ENCODE results near the gene TULP3. TPM values are rescaled to one million over a fixed set of nuclear protein-coding genes. Genes with fewer than 3 reads are reported as not detected.
A peak's percentile ranks its signal among the peaks of the same experiment; 100 is the strongest.

The TULP3 gene
- total and polyA plus RNA-seq, 2 donors (not counting 3 experiments of a cell fraction or from before 2014, with no cell fraction given), result 30.8 to 31.0 TPM

- Histone ChIP-seq H3K27ac (ENCODE audit: insufficient read depth, low read depth, low read length) (no peak overlapping the region), H3K9ac (replicated peaks; ENCODE audit: extremely low read depth, insufficient read depth, low read length) (no peak overlapping the region), H3K9me1 (replicated peaks; ENCODE audit: control insufficient read depth, extremely low read depth, insufficient read depth, low read length) (no peaks in the 10 kb centered on the region), H3K36me3 (ENCODE audit: control insufficient read depth in 2 of 2, extremely low read depth in 1 of 2, insufficient read depth in 2 of 2, low read length in 2 of 2) (no peaks in the 10 kb centered on the region), H3K9me3 (replicated peaks; ENCODE audit: control insufficient read depth, insufficient read depth, low read length) (no peaks in the 10 kb centered on the region), H3K4me3 (replicated peaks in 1 of 3; ENCODE audit: insufficient read depth in 1 of 3, low read depth in 1 of 3, low read length in 3 of 3) (no peak overlapping the region), H4K20me1 (replicated peaks; ENCODE audit: control insufficient read depth, extremely low read depth, insufficient read depth, low read length) (no peaks in the 10 kb centered on the region), H2AFZ (ENCODE audit: low read depth, low read length) (no peak overlapping the region), H3K4me1 (ENCODE audit: control insufficient read depth, extremely low read depth, insufficient read depth, low read length) (no peaks in the 10 kb centered on the region), H3K4me2 (ENCODE audit: insufficient read depth, low read length) (no peak overlapping the region), H3K27me3 (ENCODE audit: control insufficient read depth in 2 of 2, insufficient read depth in 2 of 2, low read length in 2 of 2) (no peaks in the 10 kb centered on the region), H3K79me2 (ENCODE audit: control insufficient read depth, insufficient read depth, low read length) (peaks cover 23% of the 10 kb centered on the region)
- TF ChIP-seq EZH2 (IDR thresholded peaks at IDR 0.05; ENCODE audit: borderline replicate concordance, low read depth, low read length, severe bottlenecking), result no peak
- TF ChIP-seq FOS (IDR thresholded peaks at IDR 0.05; ENCODE audit: borderline replicate concordance, insufficient read depth, low read length), result no peak
- TF ChIP-seq CTCF (IDR thresholded peaks at IDR 0.05; ENCODE audit: extremely low read depth in 1 of 2, insufficient read depth in 1 of 2, low read depth in 1 of 2, low read length in 2 of 2), result no peak
- TF ChIP-seq MYC (IDR thresholded peaks at IDR 0.05; ENCODE audit: low read depth, low read length), result no peak
- no peak for TF ChIP-seq POLR2A (IDR thresholded peaks at IDR 0.05; ENCODE audit: low read depth, low read length)
- TF ChIP-seq GATA2 (IDR thresholded peaks at IDR 0.05; ENCODE audit: insufficient read depth, insufficient read length, low read depth, low read length), result no peak
- TF ChIP-seq JUN (IDR thresholded peaks at IDR 0.05; ENCODE audit: borderline replicate concordance, insufficient read depth, insufficient read length, low read depth), result no peak
- no peak for TF ChIP-seq MAX (IDR thresholded peaks at IDR 0.05; ENCODE audit: insufficient read depth, insufficient read length)
- dilution Hi-C loops (cut with MboI; ENCODE audit: extremely low pct_ligation_motif_present, low sequenced_read_pairs), result no loop called here
- peak; percentile 48 for DNase-seq (ENCODE audit: low read depth, low spot score)
- intact Hi-C loops (cut with micrococcal nuclease), result no loop called here
- ChIA-PET CTCF (no interaction called here), POLR2A (no interaction called here)
- BruUV-seq (replicated peaks), result no TSS peak
- FAIRE-seq, result no peak
These were observed 11.7 kb downstream of the TULP3 start for GRCh38 chr12:2902272-2902880.

Data from endothelial cell of umbilical vein (primary cell).